ENCODE measurements around the gene EIF4A2. TPM values are rescaled to one million over a fixed set of nuclear protein-coding genes. Genes with fewer than 3 reads are reported as not detected.
"Not testable (repeated sequence)": the region's sequence is repeated elsewhere in the genome, so short reads cannot be mapped to it uniquely, and the experiment has no call there.

EIF4A2 gene
- total RNA-seq, 1 experiment from 2014 or later, result 508 TPM

DNA sequence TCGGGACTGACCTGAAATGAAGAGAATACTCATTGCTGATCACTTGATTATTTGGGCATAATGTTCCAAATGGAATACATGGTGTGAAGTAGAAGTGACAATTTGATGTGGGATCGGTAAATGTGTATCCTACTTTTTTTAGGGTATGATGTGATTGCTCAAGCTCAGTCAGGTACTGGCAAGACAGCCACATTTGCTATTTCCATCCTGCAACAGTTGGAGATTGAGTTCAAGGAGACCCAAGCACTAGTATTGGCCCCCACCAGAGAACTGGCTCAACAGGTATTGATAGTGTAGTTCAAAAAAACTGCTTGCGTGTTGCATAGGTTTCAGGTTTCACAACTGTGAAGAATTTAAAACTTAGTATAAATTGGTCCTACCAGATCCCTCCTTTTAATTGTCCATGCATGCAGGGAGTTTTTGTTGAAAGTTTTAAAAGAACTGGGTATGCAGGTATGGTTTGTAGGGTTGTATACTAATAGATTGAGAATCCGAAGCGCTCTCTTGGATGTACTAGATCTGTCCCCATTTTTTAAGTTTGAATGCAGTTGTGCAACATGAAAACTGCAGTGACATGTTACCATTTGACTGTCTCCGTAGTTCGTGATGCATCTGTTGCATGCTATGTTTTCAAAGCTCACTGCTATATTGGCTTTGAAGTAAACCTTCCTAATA lies 1.6 kb downstream of the EIF4A2 start:
- no peak for DNase-seq (ENCODE audit: low read depth)

DNA sequence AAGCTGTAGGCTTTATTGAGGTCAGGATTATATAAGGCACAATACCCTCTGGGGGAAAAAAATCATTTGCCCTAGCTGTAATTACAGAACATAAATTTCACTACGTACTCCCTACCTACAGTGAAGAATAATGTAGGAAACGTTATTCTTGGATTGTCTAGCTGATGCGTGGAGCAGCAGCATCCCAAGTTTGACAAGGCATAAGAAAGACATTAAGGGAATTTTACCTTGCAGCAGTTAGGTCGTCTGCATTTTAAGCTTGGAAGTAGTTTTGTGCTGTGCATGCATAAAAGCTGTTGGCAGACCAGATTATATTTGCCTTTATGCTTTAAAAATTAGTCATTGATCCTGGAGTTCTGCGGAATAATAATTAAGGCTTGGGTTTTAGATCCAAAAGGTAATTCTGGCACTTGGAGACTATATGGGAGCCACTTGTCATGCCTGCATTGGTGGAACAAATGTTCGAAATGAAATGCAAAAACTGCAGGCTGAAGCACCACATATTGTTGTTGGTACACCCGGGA lies 2.2 kb downstream of the EIF4A2 start:
- DNase-seq (ENCODE audit: low read depth), result no peak

DNA sequence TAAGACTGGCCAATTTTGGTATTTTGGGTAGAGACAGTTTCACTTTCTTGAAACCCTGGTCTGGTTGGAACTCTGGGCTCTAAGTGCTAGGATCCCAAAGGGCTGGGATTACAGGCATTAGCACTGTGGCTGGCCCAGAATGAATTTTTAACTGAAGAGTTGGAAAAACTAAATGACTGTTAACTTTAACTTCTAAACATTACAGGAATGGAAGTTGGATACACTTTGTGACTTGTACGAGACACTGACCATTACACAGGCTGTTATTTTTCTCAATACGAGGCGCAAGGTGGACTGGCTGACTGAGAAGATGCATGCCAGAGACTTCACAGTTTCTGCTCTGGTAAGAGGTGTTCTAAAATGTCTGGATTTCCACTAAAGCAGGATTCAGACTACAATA lies 3.5 kb downstream of the EIF4A2 start:
- DNase-seq (ENCODE audit: low read depth), result no peak

DNA sequence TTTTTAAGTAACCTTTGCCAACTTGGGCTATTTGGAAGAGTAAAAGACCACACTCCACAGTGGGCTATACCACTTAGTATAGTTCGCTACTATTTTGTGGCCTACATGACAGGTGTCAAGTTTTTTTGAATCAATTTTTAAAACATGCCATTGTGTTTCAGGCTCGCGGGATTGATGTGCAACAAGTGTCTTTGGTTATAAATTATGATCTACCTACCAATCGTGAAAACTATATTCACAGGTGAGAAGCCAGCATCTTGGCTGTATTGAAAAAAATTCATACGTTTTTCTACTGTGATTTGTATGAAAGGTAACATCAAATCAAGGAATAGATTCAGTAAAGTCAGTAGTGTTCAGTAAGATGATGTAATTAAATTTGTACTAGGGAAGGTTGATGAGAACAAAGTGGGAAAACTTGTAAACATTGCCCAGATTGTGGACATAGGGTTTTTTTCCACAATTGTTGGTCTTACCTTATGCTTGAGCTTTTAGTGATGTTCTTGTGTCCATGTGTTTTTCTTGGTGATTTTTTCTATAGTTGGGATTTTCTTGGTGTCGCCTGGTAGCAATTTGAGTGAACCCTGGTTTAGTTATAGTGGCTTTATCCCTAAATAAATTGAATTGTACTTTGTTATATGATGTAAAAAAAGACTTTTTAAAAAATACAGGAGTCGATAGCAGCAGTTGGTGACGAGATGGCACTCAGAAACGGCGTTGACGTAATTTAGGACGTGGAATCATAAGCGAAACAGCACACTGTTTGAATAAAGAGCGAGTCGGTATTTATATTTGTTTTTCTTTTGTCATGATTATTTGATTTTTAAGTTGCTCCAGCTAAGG lies 4.5 kb downstream of the EIF4A2 start:
- no peak for DNase-seq (ENCODE audit: low read depth)

DNA sequence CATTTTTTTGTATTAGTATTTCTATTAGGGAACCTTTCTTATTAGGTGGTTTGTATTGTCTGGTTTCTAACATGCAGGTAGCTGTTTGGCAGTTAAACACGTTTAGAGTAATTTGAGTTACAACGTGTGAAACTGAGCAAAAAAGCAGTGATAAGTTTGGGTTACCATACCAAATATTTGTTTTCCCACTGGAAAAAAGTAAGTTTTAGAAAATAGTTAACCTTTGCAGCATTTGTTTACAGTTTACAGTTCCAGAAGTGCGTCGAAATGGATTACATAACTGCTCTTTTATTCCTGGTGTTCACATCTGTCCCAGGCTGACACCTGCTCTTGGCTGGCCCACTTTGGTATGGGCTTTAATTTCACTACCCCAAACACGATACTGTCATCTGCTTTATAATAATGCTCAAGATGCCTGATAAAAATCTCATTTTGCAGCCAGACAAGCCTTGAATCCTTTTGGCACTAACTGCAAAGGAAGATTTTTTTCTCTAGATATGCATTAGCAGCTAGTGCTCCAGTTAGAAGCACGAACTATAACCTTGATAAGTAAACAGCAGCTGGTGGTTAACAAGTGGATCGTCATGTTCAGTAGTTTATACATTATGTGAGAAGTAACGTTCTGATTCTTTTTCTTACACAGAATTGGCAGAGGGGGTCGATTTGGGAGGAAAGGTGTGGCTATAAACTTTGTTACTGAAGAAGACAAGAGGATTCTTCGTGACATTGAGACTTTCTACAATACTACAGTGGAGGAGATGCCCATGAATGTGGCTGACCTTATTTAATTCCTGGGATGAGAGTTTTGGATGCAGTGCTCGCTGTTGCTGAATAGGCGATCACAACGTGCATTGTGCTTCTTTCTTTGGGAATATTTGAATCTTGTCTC lies 5.3 kb downstream of the EIF4A2 start:
- peak; percentile 22 for DNase-seq (ENCODE audit: low read depth)

DNA sequence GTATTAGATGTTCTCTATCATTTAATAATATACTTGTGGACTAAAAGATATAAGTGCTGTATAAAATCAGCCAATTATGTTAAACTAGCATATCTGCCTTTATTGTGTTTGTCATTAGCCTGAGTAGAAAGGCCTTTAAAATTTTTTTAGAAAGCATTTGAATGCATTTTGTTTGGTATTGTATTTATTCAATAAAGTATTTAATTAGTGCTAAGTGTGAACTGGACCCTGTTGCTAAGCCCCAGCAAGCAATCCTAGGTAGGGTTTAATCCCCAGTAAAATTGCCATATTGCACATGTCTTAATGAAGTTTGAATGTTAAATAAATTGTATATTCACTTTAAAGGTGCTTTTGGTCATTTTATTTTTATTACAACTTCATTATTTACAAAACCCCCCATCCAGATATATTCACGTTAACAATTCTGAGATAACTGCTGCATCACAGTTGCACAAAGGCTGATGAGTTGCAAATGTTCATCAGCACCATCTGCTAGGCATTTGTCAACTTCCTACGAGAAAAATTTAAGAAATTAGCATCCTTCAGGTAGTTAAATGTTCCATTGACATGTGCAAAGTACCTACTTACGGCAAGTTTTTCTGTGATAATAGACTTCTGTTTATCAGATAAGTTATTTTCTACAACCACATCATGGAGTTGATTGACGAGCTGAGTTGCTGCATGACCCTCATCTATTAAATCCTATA lies 6.3 kb downstream of the EIF4A2 start:
- DNase-seq (ENCODE audit: low read depth), result no peak

DNA sequence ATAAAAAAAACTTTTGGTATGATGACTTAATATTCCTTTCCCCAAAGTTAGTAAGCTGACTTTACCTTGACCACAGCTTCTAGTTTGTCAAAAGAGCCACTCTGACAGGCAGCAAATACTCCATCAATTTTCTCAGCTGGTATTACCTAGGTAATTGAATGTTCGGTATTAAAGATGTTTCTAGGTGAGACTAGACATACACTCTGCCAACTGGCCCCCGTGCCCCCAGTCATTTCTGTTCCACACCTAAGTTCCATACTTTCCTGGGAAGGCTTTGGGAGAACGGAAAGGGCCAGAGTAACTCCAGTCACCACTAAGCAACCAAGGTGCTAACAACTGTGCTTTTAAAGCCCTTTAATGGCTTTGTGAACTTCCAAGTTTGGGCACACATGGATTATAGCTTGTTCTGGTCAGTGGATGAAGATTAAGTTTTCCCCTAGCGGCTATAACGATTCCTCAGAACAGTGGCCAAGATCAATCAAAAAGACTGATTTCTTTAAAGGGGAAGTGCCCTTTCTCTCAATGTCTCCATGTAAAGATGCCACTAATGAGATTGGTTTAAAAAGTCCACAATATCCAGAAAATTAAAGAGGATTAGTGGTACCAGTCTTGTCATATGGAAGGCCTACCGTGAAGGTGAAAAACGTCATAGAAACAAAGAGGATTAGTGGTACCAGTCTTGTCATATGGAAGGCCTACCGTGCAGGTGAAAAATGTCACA lies 7.0 kb downstream of the EIF4A2 start:
- DNase-seq (ENCODE audit: low read depth), result peak; percentile 70

DNA sequence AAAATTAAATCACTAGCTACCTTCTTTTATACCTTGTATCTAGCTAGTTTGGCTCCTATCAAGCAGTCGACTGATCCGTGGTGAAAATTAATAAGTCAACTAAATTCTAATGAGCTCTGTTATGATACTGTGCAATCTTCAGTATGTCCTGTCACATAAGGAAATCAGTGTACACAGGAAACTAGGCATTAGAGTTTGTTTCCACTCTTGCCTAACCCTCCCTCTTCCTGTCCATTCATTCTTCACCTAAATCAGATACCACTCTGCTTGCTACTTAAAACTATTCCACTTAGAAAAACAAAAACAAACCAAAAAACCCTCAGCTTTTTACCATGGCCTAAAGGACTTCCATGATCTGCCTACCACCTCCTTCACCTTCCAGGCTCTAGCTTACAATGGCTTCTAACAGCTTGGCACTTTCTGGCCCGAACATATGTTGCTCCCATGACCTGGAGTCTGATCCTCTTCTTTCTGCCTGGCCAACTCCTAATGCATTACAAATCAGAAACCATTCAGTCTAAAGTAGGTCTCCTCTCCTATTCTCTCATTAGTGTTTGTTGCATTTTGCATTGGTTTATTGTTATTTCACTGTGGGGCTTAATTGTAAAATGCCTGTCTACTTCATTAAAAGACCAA lies 15.0 kb downstream of the EIF4A2 start:
- no peak for DNase-seq (ENCODE audit: low read depth)

DNA sequence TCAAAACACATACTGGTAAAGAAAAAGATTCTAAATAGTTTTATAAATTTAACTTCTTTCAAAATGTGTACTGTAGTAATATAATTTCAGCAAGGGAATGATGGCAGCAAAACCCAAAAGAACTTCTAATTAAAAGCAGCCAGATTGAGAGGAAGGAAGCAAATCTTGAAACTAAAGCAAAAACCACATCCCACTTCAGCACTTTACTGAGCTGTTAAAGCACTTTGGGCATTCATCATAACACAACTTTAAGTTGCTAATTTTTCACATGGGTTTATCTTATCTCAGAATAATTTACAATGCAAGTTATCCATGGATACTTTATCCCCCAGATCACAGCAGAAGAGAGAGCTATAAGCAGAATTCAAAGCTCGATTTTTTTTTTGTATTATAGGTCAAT lies 16.9 kb downstream of the EIF4A2 start:
- no peak for DNase-seq (ENCODE audit: low read depth)

DNA sequence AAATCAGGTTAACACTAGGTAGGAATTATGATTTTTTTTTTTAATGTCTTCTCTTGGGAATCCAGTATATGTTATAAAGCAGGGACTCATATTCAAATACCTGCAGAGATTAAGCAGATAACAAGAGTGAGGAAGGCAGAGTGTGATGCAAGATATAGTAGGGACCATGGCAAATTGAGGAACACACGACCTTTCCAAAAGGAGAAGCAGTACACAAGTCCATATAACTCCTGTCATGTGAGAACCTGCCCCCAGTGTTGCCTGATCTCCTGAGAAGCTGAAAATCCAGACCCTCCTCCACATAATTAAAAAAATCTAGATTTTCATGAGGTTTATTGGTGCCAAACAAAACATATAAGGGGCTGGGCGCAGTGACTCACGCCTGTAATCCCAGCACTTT lies 19.3 kb downstream of the EIF4A2 start:
- DNase-seq (ENCODE audit: low read depth), result no peak

DNA sequence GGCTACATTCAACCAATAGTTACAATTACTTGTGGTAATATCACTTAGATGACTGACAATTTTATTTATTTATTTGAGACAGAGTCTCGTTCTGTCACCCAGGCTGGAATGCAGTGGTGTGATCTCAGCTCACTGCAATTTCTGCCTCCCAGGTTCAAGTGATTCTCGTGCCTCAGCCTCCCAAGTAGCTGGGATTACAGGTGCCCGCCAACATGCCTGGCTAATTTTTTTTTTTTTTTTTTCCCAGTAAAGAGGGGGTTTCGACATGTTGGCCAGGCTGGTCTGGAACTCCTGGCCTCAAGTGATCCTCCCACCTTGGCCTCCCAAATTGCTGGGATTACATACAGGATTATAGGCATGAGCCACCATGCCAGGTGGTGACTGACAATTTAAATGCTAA lies 20.1 kb downstream of the EIF4A2 start:
- DNase-seq (ENCODE audit: low read depth), result not testable (repeated sequence)

DNA sequence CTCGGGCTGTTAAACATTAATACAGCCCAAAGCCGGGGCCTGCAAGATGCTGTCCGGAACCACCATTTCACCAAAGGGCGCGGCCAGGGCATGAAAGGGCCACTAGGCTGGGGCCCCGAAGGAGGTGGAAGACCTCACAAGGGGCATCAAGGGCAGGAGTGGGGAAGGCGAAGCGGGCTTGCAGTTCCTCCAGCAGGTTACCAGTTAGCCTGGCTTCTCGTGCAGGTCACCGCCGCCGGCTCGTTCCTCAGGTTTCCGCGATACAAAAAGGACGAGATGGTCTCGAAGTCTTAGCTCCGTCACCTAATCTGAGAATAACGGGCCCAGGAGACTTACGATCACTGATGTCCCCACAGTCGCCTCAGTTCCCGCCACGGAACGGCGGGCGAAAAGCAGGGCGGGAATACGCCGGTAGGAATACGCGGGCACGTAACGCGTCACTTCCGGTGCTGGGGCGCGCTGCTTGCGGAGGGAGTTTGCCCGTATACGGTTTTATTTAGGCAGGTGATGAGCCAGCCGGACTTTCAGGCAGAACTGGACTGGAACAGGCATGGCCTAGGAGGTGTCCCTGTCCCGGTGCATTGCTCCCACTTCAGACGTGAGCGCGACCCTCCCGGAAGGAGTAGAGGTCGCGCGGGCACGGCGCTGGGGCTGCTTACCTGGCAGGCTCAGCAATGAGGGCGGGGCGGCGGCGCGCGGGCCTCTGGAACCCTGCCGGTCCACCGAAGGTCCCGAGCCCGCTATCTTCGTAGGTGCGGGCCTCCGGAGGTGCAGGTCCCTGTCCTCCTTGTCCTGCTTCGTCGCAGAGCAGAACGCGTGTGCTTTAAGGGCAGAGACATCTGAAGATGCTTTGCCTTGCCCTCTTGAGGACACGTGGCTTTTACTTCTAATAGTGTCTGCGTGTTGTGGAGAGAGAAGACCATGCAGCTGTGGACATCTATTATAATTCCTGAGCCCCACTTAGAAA lies 23.0 kb downstream of the EIF4A2 start, which contains the start of gene RFC4:
RFC4 (minus strand) TSS at position 394 of the 967 bp plus-strand sequence. CDS start 1,769 bp downstream, outside the sequence.
- DNase-seq (ENCODE audit: low read depth), result peak; percentile 82

DNA sequence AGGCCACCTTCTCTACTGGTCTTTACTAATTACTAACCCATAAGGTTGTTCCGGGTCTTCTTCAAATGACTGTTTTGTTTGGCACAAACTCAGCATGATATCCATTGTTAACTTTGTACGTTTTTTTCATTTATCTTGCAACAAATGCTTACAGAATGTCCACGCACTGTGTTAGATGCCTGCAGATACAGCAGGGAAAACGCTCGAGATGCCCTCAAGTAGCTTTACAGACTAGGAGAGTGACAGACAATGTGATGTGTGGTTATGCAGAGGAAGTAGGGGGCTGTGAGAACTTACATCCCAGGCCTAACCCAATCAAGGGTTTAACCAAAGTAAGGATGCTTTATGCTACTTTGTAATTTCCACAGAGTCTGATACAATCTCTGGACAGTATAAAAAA lies 23.9 kb downstream of the EIF4A2 start:
- DNase-seq (ENCODE audit: low read depth), result no peak

DNA sequence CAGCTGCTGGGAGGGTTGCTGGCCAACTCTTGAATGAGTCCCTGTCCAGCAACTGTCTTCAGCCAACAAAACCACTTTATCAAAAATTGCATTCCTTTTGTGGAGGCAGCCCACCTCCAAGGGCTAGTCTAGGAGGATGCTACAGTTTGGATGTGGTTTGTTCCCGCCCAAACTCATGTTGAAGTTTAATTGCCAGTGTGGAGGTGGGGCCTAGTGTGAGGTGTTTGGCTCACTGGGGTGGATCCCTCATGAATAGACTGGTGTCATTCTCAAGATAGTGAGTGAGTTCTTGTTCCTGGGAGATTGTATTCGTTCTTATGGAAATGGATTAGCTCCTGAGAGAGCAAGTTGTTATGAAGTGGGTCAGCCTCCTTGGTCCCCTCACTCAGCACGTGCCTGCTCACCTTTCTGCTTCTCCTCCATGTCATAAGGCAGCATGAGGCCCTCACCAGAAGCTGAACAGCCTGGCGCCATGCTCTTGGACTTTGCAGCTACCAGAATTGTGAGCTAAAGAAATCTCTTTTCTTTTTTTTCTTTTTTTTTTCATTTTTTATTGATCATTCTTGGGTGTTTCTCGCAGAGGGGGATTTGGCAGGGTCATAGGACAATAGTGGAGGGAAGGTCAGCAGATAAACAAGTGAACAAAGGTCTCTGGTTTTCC lies 27.1 kb downstream of the EIF4A2 start:
- no peak for DNase-seq (ENCODE audit: low read depth)

DNA sequence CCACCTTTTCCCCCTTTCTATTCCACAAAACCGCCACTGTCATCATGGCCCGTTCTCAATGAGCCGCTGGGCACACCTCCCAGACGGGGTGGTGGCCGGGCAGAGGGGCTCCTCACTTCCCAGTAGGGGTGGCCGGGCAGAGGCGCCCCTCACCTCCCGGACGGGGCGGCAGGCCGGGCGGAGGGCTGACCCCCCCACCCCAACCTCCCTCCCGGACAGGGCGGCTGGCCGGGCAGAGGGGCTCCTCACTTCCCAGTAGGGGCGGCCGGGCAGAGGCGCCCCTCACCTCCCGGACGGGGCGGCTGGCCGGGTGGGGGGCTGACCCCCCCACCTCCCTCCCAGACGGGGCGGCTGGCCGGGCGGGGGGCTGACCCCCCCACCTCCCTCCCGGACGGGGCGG lies 27.9 kb downstream of the EIF4A2 start:
- DNase-seq (ENCODE audit: low read depth), result not testable (repeated sequence)

DNA sequence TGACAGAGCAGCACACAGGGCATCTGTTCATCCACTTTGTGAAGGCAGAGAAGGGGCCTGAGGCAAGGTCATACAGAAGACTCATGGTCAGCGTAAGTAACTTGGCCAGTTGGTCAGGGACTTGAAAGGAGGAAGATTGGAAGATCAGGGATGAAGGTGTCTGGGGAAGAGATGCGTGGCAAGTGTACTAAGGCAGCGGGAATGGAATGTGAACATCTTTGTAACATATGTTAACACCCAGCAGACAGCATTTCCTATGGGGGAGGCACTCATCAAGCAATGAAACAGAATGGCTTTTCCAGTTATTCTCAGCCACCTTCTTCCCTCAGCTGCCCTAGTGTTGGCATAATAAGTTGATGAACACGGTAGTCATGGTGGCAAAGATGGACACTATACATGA lies 30.7 kb downstream of the EIF4A2 start:
- DNase-seq (ENCODE audit: low read depth), result no peak

DNA sequence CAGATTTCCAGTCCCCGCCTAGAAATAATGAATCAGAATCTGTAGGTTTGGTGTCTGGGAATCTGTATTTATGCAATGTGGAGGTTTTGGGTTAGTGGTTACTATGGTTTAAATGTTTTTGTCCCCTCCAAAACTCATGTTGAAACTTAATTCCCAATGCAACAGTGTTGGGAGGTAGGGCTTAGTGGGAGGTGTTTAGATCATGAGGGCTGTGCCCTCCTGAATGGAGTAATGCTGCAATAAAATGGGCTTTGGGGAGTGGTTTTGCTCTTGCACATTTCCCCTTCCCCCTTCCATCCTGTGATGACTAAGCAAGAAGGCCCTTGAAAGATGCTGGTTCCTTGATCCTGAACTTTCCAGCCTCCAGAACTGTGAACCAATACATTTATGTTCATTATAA lies 32.1 kb downstream of the EIF4A2 start:
- peak; percentile 83 for DNase-seq (ENCODE audit: low read depth)

DNA sequence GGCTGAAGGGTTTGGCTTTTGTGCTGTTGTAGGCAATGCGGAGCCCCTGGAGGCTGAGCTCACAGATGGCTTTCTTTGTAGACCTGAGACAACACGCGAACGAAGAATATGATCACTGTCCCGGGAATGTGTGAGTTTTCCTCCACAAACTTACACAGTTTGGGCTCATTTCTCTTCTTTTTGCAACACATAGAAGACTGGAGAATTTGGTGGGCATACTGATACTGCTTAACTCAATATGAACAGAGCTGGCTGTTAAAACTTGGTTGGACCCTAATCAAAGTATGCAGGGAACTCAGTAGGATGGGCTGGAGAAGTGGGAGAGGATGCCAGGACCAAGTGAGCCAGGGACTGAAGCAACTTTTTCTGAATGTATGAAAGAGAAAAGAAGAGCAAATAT lies 35.1 kb downstream of the EIF4A2 start:
- no peak for DNase-seq (ENCODE audit: low read depth)

All from M059J (cell line).